ENCODE results near the gene GTF3C5. TPM values are rescaled to one million over a fixed set of nuclear protein-coding genes. Genes with fewer than 3 reads are reported as not detected.

The GTF3C5 gene
- total RNA-seq, 1 donor from 2014 or later = 77.9 TPM

DNA sequence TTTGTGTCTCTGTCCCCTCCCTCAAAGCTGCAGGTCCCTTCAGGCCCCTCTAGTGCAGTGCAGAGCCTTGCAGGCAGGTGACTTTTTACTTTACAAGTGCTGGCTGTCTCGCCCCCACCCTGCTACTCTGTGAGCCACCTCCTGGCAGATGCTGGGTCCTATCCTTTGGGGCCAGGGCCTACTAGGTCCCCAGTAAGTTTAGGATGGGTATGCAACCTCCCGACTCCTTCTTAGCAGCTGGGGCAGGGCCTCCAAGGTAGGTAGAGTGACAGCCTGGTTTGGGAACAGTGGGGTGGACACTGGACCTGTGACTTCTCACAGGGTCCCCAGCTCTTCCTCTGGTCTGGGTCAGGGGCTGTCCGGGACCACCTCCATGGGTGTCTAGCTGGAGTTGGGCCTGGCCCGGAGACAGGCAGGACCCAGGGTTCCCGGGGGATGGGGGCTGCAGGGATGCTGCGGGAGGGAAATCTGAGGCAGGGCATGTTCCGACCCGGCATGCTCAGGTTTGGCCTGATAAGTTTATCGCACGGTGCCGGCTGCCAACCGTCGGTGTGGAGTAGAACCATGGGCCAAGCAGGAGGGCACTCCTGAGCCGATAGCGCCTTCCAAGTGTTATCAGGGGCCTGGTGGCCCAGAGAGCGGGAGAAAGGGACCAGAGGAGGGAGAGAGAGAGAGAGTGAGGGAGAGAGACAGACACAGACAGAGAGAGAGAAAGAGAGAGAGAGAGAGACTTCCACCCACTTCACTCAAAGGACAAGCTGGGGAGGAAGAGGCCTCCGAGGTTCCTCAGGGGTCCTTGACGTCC is 31.8 kb upstream of the GTF3C5 start:
- no peak overlapping the region for H3K27ac ChIP-seq
- peaks cover 21% of the 10 kb centered on the region for H3K4me1 ChIP-seq
- H3K4me3 Mint-ChIP-seq = no peak overlapping the region
- no peak for TF ChIP-seq EZH2phosphoT487 (IDR thresholded peaks at IDR 0.05)
- TF ChIP-seq EZH2 (IDR thresholded peaks at IDR 0.05) = no peak
- TF ChIP-seq, protein P1, sequence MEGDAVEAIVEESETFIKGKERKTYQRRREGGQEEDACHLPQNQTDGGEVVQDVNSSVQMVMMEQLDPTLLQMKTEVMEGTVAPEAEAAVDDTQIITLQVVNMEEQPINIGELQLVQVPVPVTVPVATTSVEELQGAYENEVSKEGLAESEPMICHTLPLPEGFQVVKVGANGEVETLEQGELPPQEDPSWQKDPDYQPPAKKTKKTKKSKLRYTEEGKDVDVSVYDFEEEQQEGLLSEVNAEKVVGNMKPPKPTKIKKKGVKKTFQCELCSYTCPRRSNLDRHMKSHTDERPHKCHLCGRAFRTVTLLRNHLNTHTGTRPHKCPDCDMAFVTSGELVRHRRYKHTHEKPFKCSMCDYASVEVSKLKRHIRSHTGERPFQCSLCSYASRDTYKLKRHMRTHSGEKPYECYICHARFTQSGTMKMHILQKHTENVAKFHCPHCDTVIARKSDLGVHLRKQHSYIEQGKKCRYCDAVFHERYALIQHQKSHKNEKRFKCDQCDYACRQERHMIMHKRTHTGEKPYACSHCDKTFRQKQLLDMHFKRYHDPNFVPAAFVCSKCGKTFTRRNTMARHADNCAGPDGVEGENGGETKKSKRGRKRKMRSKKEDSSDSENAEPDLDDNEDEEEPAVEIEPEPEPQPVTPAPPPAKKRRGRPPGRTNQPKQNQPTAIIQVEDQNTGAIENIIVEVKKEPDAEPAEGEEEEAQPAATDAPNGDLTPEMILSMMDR (IDR thresholded peaks at IDR 0.05) = no peak
- H3K79me2 ChIP-seq (ENCODE audit: low read depth) = no peaks in the 10 kb centered on the region
- H3F3A ChIP-seq (ENCODE audit: low read depth) = peaks cover 7% of the 10 kb centered on the region
- H3K9ac ChIP-seq = no peak overlapping the region
- no peak overlapping the region for H3K4me3 ChIP-seq
- no peaks in the 10 kb centered on the region for H3K36me3 Mint-ChIP-seq
- H3K9me3 ChIP-seq (ENCODE audit: low read depth) = no peaks in the 10 kb centered on the region
- H4K20me1 ChIP-seq (ENCODE audit: low read depth) = no peaks in the 10 kb centered on the region
- peaks cover 17% of the 10 kb centered on the region for H3K27me3 Mint-ChIP-seq (ENCODE audit: insufficient read depth, low read depth)
- no peak for DNase-seq (ENCODE audit: low spot score)
- H3K4me2 ChIP-seq = no peak overlapping the region
- H2AFZ ChIP-seq (replicated peaks) = no peak overlapping the region
- peaks cover 15% of the 10 kb centered on the region for H3K4me1 Mint-ChIP-seq
- H3K27ac Mint-ChIP-seq = no peak overlapping the region
- H3K27me3 ChIP-seq = peaks cover 30% of the 10 kb centered on the region
- H3K9me3 Mint-ChIP-seq = no peaks in the 10 kb centered on the region
- no peaks in the 10 kb centered on the region for H3K36me3 ChIP-seq

DNA sequence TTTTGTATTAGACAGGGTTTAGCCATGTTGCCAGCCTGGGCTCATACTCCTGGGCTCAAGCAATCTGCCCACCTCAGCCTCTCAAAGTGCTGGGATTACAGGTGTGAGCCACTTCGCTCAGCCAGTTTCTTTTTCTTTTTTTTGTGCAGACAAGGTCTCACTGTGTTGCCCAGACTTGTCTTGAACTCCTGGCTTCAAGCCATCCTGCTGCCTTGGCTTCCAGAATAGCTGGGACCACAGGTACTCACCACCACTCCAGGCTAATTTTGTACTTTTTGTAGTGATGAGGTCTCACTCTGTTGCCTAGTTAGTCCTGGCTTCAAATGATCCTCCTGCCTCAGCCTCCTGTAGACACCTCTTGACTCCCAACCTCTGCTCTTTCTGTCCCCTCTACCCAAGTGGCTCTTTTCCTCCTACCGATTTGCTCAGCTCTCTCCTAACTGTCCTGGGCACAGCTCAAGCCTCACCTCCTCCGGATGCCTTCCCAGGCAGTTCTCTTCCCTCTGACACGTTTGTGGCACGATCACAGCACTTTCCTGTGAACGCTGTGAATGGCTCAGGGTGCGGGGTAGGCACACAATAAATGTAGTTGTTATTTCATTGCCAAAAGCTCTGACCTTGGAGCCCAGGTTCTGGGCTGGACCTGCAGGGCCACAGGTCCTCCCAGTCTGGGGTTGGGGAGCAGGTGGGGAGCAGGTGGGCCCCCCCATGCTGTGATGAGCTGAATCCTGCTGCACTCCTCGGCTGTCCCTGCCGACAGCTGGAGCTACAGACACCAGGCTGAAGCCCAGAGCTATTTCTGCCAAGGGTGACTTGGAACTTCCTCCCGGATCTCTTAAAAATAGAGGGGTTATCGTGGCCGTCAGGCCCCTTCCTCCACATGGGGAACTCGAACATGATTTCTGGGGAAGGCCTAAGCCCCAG is 28.4 kb upstream of the GTF3C5 start:
- Mint-ChIP-seq H3K4me1 (peaks cover 15% of the 10 kb centered on the region), H3K9me3 (peaks cover 3% of the 10 kb centered on the region), H3K27me3 (ENCODE audit: insufficient read depth, low read depth) (peaks cover 17% of the 10 kb centered on the region), H3K27ac (no peak overlapping the region), H3K4me3 (no peak overlapping the region), H3K36me3 (no peaks in the 10 kb centered on the region)
- Histone ChIP-seq H3K36me3 (no peaks in the 10 kb centered on the region), H4K20me1 (ENCODE audit: low read depth) (no peaks in the 10 kb centered on the region), H3K9ac (no peak overlapping the region), H3K27me3 (peaks cover 43% of the 10 kb centered on the region), H3K27ac (no peak overlapping the region), H3K4me1 (peaks cover 23% of the 10 kb centered on the region), H3F3A (ENCODE audit: low read depth) (peaks cover 7% of the 10 kb centered on the region), H2AFZ (replicated peaks) (no peak overlapping the region), H3K9me3 (ENCODE audit: low read depth) (no peaks in the 10 kb centered on the region), H3K4me3 (no peak overlapping the region), H3K79me2 (ENCODE audit: low read depth) (no peaks in the 10 kb centered on the region), H3K4me2 (no peak overlapping the region)
- DNase-seq (ENCODE audit: low spot score) = no peak
- no peak for TF ChIP-seq EZH2phosphoT487 (IDR thresholded peaks at IDR 0.05)
- TF ChIP-seq, protein P1 (IDR thresholded peaks at IDR 0.05) = no peak

DNA sequence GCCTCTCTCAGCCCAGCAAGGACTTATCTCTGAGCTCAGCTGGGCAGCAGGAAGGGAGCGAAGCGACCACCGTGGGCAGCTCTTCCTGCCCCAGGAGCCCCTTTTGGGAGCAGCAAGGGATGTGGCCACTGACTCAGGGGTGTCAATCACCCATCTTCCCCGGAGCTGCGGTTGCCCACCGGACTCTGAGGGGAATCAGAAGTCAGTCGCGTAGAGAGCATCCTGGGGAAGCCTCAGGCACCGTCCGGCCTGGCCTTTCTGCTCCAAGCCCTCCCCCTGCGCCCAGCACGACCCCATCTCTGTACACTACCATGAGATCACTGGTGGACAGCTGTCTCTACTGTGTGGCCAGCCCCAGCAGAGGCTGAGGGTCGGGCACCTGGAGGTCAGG is 27.7 kb upstream of the GTF3C5 start:
- no peaks in the 10 kb centered on the region for H3K79me2 ChIP-seq (ENCODE audit: low read depth)
- Mint-ChIP-seq H3K4me1 (peaks cover 13% of the 10 kb centered on the region), H3K36me3 (no peaks in the 10 kb centered on the region), H3K4me3 (no peak overlapping the region), H3K9me3 (peaks cover 3% of the 10 kb centered on the region), H3K27ac (no peak overlapping the region), H3K27me3 (ENCODE audit: insufficient read depth, low read depth) (peaks cover 18% of the 10 kb centered on the region)
- no peak overlapping the region for H3K9ac ChIP-seq
- H3K4me2 ChIP-seq = peak overlapping the region; percentile 49
- H3K36me3 ChIP-seq = no peaks in the 10 kb centered on the region
- no peaks in the 10 kb centered on the region for H3K9me3 ChIP-seq (ENCODE audit: low read depth)
- H3K27me3 ChIP-seq = peaks cover 50% of the 10 kb centered on the region
- H3F3A ChIP-seq (ENCODE audit: low read depth) = peaks cover 7% of the 10 kb centered on the region
- no peak overlapping the region for H2AFZ ChIP-seq (replicated peaks)
- DNase-seq (ENCODE audit: low spot score) = no peak
- H3K4me1 ChIP-seq = peaks cover 23% of the 10 kb centered on the region
- no peaks in the 10 kb centered on the region for H4K20me1 ChIP-seq (ENCODE audit: low read depth)
- no peak overlapping the region for H3K4me3 ChIP-seq
- no peak overlapping the region for H3K27ac ChIP-seq
- TF ChIP-seq EZH2phosphoT487 (IDR thresholded peaks at IDR 0.05) (no peak), EZH2 (IDR thresholded peaks at IDR 0.05) (no peak)
- TF ChIP-seq, protein P1 (IDR thresholded peaks at IDR 0.05) = no peak
